IPS-18a (cell line): ENCODE results near the gene MASTL.
A peak's percentile ranks its signal among the peaks of the same experiment; 100 is the strongest.

Experiments
- H3K27ac ChIP-seq: one replicate; pipeline ENCODE4 v1.5.1; 2013; ENCODE audit warnings: low read length
- H3K27me3 ChIP-seq: one replicate; pipeline ENCODE4 v1.6.1; 2013; ENCODE audit warnings: mild to moderate bottlenecking, low read length; ENCODE audit not compliant: control insufficient read depth, insufficient read depth
- H3K36me3 ChIP-seq: one replicate; pipeline ENCODE4 v1.6.1; 2013; ENCODE audit warnings: low read depth, low read length; ENCODE audit not compliant: control insufficient read depth
- H3K4me1 ChIP-seq: one replicate; pipeline ENCODE4 v1.6.1; 2013; ENCODE audit warnings: low read depth, low read length; ENCODE audit not compliant: control insufficient read depth
- H3K4me3 ChIP-seq: one replicate; pipeline ENCODE4 v1.5.1; 2013; ENCODE audit warnings: low read length
- H3K9ac ChIP-seq: one replicate; pipeline ENCODE4 v1.6.1; 2013; ENCODE audit warnings: mild to moderate bottlenecking, low read length, moderate library complexity
- H3K9me3 ChIP-seq: one replicate; pipeline ENCODE4 v1.6.1; 2013; ENCODE audit warnings: low read depth, low read length; ENCODE audit not compliant: control insufficient read depth

The MASTL gene

DNA sequence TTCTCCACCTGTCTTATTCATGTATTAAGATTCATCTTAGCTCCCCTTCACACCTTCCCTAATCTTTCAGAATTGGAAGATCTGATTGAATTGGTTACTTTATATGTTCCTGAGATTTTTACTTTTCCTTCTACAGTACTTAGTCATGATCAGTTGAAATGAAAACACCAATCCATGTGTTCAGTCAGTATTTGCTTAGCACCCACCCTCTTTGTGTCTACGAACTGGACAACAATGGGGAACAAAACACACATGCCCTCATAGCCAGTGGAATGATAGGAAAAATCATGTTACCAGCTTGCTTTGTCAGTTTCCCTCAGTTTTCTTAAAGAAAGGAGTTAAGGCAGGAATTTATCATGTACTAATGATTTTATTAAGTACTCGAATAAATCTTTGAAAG lies 2.0 kb downstream of the MASTL start:
- Histone ChIP-seq H3K9me3 (no peaks in the 10 kb centered on the region), H3K27me3 (no peaks in the 10 kb centered on the region), H3K4me1 (peaks cover 9% of the 10 kb centered on the region), H3K36me3 (peaks cover 43% of the 10 kb centered on the region), H3K4me3 (peak overlapping the region; percentile 99), H3K27ac (no peak overlapping the region), H3K9ac (peak overlapping the region; percentile 19)

- Histone ChIP-seq H3K4me3 (no peak overlapping the region), H3K9ac (no peak overlapping the region), H3K27me3 (no peaks in the 10 kb centered on the region), H3K36me3 (peaks cover 52% of the 10 kb centered on the region), H3K27ac (no peak overlapping the region), H3K4me1 (peaks cover 6% of the 10 kb centered on the region), H3K9me3 (no peaks in the 10 kb centered on the region)
Measured at GRCh38 chr10:27158421-27158820, 3.3 kb downstream of the MASTL start.

DNA sequence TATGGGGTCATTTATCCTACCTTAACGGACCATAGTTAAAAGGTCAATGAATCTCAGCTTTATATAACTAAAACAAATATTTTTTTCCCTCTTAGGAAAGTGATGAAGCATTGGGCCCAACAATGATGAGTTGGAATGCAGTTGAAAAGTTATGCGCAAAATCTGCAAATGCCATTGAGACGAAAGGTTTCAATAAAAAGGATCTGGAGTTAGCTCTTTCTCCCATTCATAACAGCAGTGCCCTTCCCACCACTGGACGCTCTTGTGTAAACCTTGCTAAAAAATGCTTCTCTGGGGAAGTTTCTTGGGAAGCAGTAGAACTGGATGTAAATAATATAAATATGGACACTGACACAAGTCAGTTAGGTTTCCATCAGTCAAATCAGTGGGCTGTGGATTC lies 14.7 kb downstream of the MASTL start:
- Histone ChIP-seq H3K9ac (no peak overlapping the region), H3K27me3 (no peaks in the 10 kb centered on the region), H3K4me3 (no peak overlapping the region), H3K36me3 (peaks cover 79% of the 10 kb centered on the region), H3K4me1 (no peaks in the 10 kb centered on the region), H3K9me3 (no peaks in the 10 kb centered on the region), H3K27ac (no peak overlapping the region)

DNA sequence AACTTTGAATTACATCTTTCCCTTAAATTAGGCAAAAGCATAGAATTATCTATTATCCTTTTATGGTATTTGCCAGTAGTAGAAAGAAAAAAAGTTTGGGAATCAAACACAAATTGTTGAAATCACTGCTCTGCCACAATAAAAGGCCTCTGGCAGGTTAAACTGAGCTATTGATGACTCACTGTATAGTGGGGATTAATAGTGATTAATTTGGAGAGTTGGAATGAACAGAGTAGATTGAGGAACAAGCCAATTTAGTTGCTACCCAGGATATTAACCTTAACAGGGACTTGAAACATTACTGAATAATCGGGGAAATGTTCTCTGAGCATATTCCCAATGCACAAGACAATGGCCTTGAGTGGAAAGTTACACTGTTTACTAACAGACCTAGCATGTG lies 33.1 kb downstream of the MASTL start:
- Histone ChIP-seq H3K36me3 (peaks cover 32% of the 10 kb centered on the region), H3K27ac (no peak overlapping the region)

DNA sequence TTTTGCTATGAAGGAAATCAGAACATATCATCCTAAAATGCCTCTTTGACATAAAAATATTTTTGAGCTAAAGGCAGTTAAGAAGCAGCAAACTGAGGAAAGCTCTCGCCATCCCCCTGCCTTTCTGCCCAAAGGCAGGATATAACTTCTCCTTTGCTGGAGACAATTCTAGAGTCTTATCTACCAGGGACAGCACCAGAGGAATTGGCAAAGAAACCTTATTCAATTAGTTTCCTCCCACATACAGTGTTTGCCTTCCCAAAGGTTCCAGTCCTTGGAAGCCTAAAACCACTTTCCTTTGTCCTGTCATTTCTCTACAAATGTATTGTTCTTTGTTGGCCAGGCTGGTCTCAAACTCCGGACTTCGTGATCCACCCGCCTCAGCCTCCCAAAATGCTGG lies 33.7 kb downstream of the MASTL start:
- H3K4me1 ChIP-seq, result no peaks in the 10 kb centered on the region
- peaks cover 26% of the 10 kb centered on the region for H3K36me3 ChIP-seq
- no peak overlapping the region for H3K9ac ChIP-seq
- H3K4me3 ChIP-seq, result no peak overlapping the region
- H3K9me3 ChIP-seq, result no peaks in the 10 kb centered on the region
- H3K27ac ChIP-seq, result no peak overlapping the region
- no peaks in the 10 kb centered on the region for H3K27me3 ChIP-seq

More for the DNA sequence above, 33.1 kb downstream of the MASTL start:
- Histone ChIP-seq H3K4me1 (no peaks in the 10 kb centered on the region), H3K4me3 (no peak overlapping the region), H3K9me3 (no peaks in the 10 kb centered on the region), H3K9ac (no peak overlapping the region), H3K27me3 (no peaks in the 10 kb centered on the region)

GRCh38 chr10:27190508-27190907 lies 35.4 kb downstream of the MASTL start:
- Histone ChIP-seq H3K27ac (no peak overlapping the region), H3K36me3 (peaks cover 16% of the 10 kb centered on the region), H3K9me3 (no peaks in the 10 kb centered on the region), H3K4me3 (no peak overlapping the region), H3K27me3 (no peaks in the 10 kb centered on the region), H3K9ac (no peak overlapping the region), H3K4me1 (no peaks in the 10 kb centered on the region)

- no peak overlapping the region for H3K9ac ChIP-seq
- no peak overlapping the region for H3K27ac ChIP-seq
Measured at GRCh38 chr10:27192284-27192683, 37.1 kb downstream of the MASTL start.

DNA sequence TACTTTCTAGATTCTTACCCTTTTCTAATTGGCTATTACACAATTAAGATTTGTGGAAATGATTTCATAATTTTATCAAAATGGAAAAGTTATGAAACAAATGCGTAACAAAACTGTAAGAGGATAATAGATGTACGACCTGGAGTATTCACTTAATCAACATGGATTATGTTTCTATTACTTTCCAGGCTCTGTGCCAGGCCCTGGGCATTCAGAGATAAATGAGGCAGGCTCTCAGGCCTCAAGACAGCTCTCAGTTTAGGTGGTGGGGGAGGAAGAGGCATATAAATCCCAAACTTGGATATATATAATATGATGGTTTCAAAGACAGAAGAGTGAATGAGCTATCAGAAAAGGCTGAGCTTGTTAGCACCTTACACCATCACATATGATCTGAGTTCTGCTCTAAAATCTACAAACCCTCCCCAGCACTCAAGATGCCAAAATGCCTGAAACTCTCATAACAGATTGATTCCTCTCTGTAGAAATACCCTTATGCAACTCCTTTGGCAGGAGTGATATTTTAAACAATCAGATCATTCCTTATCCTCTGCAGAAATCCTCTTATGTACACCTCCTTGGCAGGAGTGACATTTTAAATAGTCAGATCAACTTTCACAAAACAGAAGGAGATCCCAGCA lies 42.9 kb downstream of the MASTL start:
- Histone ChIP-seq H3K9ac (no peak overlapping the region), H3K27me3 (no peaks in the 10 kb centered on the region), H3K4me1 (no peaks in the 10 kb centered on the region), H3K36me3 (no peaks in the 10 kb centered on the region), H3K9me3 (no peaks in the 10 kb centered on the region), H3K27ac (no peak overlapping the region), H3K4me3 (no peak overlapping the region)

More at GRCh38 chr10:27192284-27192683, 37.1 kb downstream of the MASTL start:
- Histone ChIP-seq H3K4me3 (no peak overlapping the region), H3K4me1 (no peaks in the 10 kb centered on the region), H3K27me3 (no peaks in the 10 kb centered on the region), H3K9me3 (no peaks in the 10 kb centered on the region), H3K36me3 (peaks cover under 1% of the 10 kb centered on the region)

DNA sequence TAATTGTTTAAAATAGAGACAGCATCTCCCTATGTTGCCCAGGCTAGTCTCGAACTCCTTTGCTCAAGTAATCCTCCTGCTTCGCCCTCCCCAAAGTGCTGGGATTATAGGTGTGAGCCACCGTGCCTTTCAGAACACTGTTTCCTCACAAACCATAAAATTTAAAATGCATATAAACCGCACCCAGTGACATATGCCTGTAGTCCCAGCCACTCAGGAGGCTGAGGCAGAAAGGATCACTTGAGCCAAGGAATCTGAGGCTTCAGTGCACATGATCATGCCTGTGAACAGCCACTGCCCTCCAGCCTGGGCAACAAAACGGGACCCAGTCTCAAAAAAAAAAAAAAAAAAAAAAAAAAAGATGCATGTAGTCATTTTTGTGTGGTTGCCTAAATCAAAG lies 48.7 kb downstream of the MASTL start:
- Histone ChIP-seq H3K4me1 (no peaks in the 10 kb centered on the region), H3K9me3 (no peaks in the 10 kb centered on the region), H3K36me3 (peaks cover 2% of the 10 kb centered on the region), H3K4me3 (no peak overlapping the region), H3K9ac (no peak overlapping the region), H3K27me3 (no peaks in the 10 kb centered on the region), H3K27ac (no peak overlapping the region)

- no peaks in the 10 kb centered on the region for H3K27me3 ChIP-seq
- H3K27ac ChIP-seq, result no peak overlapping the region
- no peak overlapping the region for H3K9ac ChIP-seq
- H3K9me3 ChIP-seq, result no peaks in the 10 kb centered on the region
- no peak overlapping the region for H3K4me3 ChIP-seq
- peaks cover 11% of the 10 kb centered on the region for H3K36me3 ChIP-seq
- H3K4me1 ChIP-seq, result no peaks in the 10 kb centered on the region
Measured at GRCh38 chr10:27207350-27207749, 52.2 kb downstream of the MASTL start.

DNA sequence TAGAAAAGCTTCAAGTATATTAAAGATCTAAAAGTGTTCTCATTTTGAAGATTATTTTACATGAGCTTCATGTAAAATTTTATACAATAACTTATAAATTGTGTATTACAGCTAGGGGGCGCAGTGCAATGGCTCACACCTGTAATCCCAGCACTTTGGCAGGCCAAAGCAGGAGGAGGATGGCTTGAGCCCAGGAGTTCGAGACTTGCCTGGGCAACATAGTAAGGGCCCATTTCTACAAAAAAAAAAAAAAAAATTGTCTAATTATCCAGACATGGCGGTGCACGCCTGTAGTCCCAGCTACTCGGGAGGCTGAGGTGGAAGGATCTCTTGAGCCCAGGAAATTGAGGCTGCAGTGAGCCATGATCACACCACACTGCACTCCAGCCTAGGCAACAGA lies 68.8 kb downstream of the MASTL start:
- Histone ChIP-seq H3K36me3 (peaks cover 9% of the 10 kb centered on the region), H3K4me1 (no peaks in the 10 kb centered on the region), H3K9me3 (no peaks in the 10 kb centered on the region), H3K4me3 (no peak overlapping the region), H3K27me3 (no peaks in the 10 kb centered on the region), H3K9ac (no peak overlapping the region), H3K27ac (no peak overlapping the region)

DNA sequence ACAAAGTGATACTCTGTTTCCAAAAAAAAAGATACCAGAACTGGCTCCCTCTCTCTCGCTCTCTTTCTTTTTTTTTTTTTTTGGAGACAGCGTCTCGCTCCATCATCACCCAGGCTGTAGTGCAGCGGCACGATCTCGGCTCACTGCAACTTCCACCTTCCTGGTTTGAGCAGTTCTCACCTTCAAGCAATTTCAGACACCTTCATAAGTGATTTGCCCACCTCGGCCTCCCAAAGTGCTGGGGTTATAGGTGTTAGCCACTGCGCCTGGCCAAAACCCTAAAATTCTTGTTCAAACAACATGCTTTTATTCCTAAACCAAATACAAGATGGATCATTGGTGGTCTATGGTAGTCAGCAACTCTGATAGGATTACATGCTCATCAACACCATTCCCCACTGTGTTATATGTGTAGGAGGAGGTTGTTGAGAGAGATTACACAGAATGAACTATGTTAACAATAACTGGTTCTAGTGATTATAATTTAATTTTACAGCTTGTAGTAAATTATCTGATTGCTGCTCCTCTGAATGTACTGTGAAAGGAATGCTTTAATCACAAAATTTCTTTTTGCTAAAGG lies 69.9 kb downstream of the MASTL start:
- Histone ChIP-seq H3K4me1 (no peaks in the 10 kb centered on the region), H3K4me3 (no peak overlapping the region), H3K27ac (no peak overlapping the region), H3K9me3 (no peaks in the 10 kb centered on the region), H3K36me3 (peaks cover 9% of the 10 kb centered on the region), H3K27me3 (no peaks in the 10 kb centered on the region), H3K9ac (no peak overlapping the region)
